Cardiac septum (tissue), 1 donor: Measurements from ENCODE around the gene SLF2. TPM values are rescaled to one million over a fixed set of nuclear protein-coding genes. Genes with fewer than 3 reads are reported as not detected.

Experiments used
- DNase-seq: peaks from one replicate; pipeline ENCODE4 v3.0.0-alpha.2; 2020; ENCODE audit warnings: low spot score
- intact Hi-C: fragments of 100-400 bp; cut with DNase I; formaldehyde crosslinking; loops from one replicate; pipeline ENCODE4 v1.14.0; 2022
- total RNA-seq: library from RNA; stranded (reverse); fragmentation: NEBNext Ultra II Directional; extraction: Animal tissue kit (Norgen Biotek cat#: 25700); gene quantifications from one replicate; pipeline ENCODE4 v1.2.1, GENCODE V29; 2021
- donor health status: DM: no; HTN: no; CAD: no.

Gene SLF2
- total RNA-seq, 1 donor from 2014 or later: 22.8 TPM

DNA sequence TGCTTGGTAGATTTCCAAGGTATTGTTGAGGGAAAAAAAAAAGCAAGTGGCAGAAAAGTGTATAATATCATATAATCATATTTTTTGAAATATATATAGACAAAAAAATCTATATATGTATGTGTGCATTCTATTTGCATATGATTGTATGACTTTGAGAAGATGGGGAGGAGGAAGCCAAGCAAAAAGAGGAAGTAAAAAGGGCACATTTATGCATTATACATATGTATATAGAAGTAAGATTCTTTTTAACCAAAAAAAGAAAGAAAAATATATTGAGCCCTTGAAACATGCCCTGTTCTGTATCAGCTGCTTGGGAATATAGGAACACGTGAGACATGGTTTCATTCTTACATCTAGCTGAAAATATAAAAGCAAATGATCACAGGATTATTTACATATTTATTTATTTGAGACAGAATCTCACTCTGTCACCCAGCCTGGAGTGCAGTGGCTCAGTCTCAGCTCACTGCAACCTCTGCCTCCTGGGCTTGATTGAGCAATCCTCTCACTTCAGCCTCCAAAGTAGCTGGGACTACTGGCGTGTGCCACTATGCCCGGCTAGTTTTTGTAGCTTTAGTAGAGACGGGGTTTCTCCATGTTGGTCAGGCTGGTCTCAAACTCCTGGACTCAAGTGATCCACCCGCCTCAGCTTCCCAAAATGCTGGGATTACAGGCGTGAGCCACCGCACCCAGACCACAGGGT lies 18.0 kb upstream of the SLF2 start:
- intact Hi-C loops: no loop called here
- no peak for DNase-seq

- no peak for DNase-seq
- intact Hi-C loops: no loop called here
These were observed 17.4 kb upstream of the SLF2 start for GRCh38 chr10:100895346-100895745.

DNA sequence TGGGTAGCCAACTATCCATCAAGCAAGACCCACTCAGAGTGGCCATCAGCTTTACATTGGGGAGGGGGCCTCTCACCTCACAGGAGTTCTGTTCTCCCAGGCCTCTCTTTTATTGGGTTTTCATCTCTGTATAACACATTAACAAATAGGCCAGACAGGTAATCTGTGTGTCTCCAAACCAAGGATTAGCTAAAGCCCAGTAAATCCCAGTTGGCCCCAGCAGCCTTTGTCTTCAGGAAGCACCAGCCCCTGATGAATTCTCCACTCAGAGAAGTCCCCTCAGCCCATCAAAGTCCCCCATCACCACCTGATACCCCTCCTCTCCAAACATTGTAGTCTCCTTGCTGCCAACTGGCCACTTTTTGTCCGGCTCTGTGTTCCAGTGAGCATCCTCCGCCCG lies 16.9 kb upstream of the SLF2 start:
- intact Hi-C loops: no loop called here
- no peak for DNase-seq

DNA sequence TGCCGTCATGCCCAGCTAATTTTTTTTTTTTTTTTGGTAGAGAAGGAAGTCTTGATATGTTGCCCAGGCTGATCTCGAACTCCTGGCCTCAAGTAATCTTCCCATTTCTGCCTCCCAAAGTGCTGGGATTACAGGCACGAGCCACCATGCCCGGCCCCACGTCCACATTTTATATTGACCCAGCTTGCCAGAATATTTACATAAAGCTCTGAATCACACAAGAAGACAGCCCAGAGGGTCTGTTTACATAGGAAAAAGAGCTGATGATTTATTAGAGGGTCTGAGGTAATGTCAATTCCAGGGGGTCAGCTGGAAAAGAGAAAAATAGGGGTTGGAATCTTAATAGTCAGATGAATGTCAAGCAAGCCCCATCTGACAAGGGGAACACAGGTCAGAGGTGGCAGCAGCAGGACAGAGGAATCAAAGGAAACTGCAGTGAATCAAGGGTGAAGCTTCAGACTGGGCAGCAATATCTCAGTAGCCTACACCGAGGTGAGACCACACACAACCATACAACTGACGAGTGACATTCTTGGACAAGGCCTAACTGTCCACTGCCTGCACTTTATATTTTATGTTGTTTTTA lies 15.8 kb upstream of the SLF2 start:
- DNase-seq: no peak
- intact Hi-C loops: no loop called here

DNA sequence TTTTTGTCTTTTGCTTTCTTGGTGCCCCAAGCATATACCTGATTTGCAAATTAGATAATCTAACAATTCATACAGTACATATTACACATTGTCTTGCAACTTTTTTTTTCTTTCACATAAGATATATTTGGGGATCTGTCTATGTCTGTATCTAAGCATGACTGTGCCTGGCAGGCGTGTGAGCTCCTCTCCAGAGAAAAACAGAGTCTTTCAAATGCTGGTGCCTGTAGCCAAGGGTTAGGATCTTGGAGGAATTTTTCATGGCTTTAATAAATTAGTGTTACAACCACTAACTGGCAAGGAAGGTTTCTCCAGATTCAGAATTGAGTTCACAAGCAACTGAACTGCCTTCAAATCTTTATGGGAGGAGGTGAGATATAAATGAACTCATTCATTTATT lies 14.8 kb upstream of the SLF2 start:
- DNase-seq: no peak
- intact Hi-C loops: no loop called here

- intact Hi-C loops: no loop called here
- no peak for DNase-seq
These were observed 13.6 kb upstream of the SLF2 start for GRCh38 chr10:100899171-100899570.

- intact Hi-C loops: no loop called here
- DNase-seq: no peak
These were observed 11.7 kb upstream of the SLF2 start for GRCh38 chr10:100901051-100901450.

GRCh38 chr10:100902622-100903021 lies 10.1 kb upstream of the SLF2 start:
- DNase-seq: no peak
- intact Hi-C loops: no loop called here

- DNase-seq: no peak
- intact Hi-C loops: no loop called here
These were observed 7.8 kb upstream of the SLF2 start for GRCh38 chr10:100904917-100905316.

DNA sequence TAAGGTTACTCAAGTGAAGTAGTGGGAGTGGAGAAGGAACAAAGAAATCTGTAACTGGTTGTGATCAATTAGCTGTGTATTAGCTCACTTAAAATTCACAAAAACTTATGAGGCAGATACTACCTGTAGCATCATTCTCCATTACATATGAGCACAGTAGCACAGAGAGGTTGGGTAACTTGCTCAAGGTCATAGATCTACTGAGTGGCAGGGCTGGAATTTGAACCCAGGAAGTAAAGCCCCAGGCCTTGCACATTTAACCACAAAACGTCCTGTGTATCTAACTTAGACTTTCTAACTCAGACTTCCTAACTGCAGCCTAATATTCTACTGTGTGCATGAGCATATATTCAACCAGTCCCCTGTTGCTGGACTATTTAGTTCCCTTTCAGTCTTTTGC lies 5.6 kb upstream of the SLF2 start:
- intact Hi-C loops: no loop called here
- no peak for DNase-seq

- intact Hi-C loops: no loop called here
- no peak for DNase-seq
These were observed 4.9 kb upstream of the SLF2 start for GRCh38 chr10:100907773-100908363.

DNA sequence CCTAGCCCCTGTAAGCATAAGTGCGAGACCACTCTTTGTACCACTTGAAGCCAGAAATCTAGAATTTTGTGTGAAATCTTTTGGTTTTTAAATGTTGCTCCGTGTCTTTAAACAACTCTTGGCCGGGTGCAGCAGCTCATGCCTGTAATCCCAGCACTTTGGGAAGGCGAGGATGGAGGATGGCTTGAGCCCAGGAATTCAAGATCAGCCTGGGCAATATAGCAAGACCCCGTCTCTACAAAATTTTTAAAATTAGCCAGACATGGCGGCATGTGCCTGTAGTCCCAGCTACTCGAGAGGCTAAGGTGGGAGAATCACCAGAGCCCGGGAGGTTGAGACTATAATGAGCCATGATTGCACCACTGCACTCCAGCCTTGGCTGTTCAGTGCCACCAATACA lies 4.4 kb upstream of the SLF2 start:
- intact Hi-C loops: no loop called here
- DNase-seq: no peak

- DNase-seq: no peak
- intact Hi-C loops: loop anchor here (5.0 kb wide), 1 partner anchor 78 kb away; the partner anchor contains the start of genes MRPL43 and TWNK
These were observed 3.1 kb upstream of the SLF2 start for GRCh38 chr10:100909501-100910263.

DNA sequence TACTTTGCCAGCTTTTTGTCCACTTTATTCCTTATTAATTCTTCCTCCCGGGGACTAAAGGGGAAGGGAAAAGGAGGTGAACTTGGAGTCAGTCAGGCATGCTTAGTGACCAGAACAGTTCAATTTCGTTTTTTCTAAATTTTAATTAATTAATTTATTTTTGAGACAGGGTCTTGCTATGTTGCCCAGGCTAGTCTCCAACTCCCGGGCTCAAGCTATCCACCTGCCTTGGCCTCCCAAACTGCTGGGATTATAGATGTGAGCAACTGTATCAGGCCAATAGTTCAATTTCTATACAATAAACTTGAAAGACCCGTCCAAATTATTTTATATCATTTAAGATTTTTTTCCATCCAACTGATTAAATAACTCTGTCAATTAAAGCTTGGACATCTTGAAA lies 1.3 kb upstream of the SLF2 start:
- no peak for DNase-seq
- intact Hi-C loops: loop anchor here (5.0 kb wide), 1 partner anchor 76 kb away; the partner anchor contains the start of genes MRPL43 and TWNK

DNA sequence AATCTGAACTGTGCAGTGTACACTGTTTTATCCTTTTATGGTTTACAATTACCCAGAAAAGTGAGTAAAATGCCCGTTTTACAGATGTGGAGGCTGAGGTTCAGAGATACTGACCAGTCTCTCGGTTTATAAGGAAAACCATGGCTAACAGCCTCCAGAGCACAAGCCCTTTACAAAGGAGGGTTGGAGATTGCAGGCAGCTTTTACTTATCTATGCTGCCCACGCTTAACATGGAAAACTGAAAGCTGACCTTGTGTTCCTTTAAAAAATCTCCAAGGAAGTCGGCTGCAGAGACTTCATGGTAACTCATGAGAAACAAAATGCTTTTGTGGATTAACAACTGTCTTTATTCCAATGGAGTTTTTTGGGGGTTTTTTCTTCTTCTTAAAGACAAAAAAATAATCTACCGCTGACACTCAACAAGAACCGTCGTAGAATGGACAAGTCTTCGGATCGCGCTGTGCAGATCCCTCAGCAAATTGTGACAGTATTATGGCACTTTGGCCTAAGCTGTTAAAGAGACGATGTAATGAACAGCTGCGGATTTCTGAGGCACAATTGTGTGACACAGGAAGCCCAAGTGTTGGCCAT lies 654 bp upstream of the SLF2 start:
- DNase-seq: no peak
- intact Hi-C loops: loop anchor here (5.0 kb wide), 1 partner anchor 75 kb away; the partner anchor contains the start of genes MRPL43 and TWNK

DNA sequence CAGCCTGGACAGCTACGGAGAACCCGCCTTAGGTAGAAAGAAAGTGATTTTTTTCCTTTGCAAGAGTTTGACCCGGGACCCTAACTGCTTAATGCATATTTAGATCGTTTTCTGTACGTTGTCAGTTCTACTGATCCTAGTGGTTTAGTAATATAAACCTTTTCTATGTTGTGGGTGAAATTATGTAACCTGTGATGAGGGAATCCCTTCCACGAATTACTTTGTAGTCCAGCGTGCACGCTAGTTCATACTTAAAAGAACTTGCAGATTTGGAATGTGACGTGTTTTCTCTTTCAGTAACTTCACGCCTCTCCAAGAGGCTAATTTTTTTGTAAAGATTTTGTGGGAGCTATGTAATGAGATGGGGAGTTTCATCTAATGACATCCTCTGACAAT lies 705 bp downstream of the SLF2 start:
- no peak for DNase-seq

GRCh38 chr10:100917071-100917470 lies 4.3 kb downstream of the SLF2 start:
- intact Hi-C loops: no loop called here

More for the DNA sequence above, 705 bp downstream of the SLF2 start:
- intact Hi-C loops: loop anchor here (5.0 kb wide), 1 partner anchor 74 kb away; the partner anchor contains the start of genes MRPL43 and TWNK

DNA sequence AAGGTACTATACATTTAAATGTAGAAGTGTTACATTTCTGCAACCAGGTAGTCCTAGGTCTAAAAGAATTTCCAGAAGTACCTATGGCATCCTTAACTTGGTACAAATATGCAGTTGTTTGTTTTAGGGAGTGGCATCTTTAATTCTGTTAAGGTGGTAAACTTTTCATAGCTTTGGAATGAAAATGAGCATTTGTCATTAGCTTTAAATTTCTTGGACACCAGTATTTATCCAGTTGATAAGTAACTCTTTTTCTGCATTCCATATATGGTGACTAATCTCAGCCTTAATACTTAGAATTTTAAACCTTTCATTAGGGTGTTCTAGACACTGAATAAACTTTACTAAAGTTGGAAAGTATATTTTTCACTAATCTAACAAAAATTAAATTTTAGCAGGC lies 10.8 kb downstream of the SLF2 start:
- no peak for DNase-seq
- intact Hi-C loops: no loop called here

More at GRCh38 chr10:100917071-100917470, 4.3 kb downstream of the SLF2 start:
- DNase-seq: no peak

- intact Hi-C loops: no loop called here
- DNase-seq: no peak
These were observed 14.5 kb downstream of the SLF2 start for GRCh38 chr10:100927266-100927665.

DNA sequence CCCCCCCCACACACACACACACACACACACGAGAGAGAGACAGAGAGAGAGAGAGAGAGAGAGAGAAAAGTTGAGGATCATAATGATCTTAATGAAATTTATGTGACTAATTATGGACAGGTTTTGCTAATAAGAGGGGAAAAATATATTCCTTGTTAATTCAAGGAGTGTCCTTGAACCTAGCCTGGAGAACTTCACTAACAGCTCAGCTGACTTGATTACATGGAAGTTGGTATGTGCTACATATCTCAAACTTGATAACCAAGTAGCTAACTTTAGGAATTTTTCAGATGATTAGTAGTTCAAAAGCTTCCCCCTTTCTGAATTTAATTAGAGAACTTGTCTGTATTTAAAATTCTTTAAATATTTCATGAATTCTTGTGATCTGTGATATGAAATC lies 15.3 kb downstream of the SLF2 start:
- intact Hi-C loops: no loop called here
- no peak for DNase-seq
